ENCODE measurements around the gene CMIP.

Gene CMIP

GRCh38 chr16:81756615-81757356 is 312.2 kb downstream of the CMIP start:
- DNase-seq (ENCODE audit: low read depth) = no peak
- TF ChIP-seq CTCF (IDR thresholded peaks at IDR 0.05; ENCODE audit: low read depth, low read length, missing control alignments) = no peak
- no peak overlapping the region for H3K4me3 ChIP-seq (ENCODE audit: low read depth, low read length)

GRCh38 chr16:81758376-81758775 is 313.8 kb downstream of the CMIP start:
- H3K4me3 ChIP-seq (ENCODE audit: low read depth, low read length) = no peak overlapping the region
- DNase-seq (ENCODE audit: low read depth) = no peak
- no peak for TF ChIP-seq CTCF (IDR thresholded peaks at IDR 0.05; ENCODE audit: low read depth, low read length, missing control alignments)

Data from GM12864 (cell line).